KBM-7 (cell line): ENCODE measurements around the gene HGF.
"Not testable (repeated sequence)": the region's sequence is repeated elsewhere in the genome, so short reads cannot be mapped to it uniquely, and the experiment has no call there.

Source experiments
- DNase-seq: peaks from one replicate; pipeline ENCODE4 v3.0.0-alpha.2; 2015
- in situ Hi-C: fragments of 300-500 bp; cut with MboI; formaldehyde crosslinking; loops from 2 replicates; pipeline ENCODE4 v1.14.3; 2020; ENCODE audit warnings: low sequenced_read_pairs, low pct_unique_long_range_greater_than_20kb, mixed read lengths

HGF gene

DNA sequence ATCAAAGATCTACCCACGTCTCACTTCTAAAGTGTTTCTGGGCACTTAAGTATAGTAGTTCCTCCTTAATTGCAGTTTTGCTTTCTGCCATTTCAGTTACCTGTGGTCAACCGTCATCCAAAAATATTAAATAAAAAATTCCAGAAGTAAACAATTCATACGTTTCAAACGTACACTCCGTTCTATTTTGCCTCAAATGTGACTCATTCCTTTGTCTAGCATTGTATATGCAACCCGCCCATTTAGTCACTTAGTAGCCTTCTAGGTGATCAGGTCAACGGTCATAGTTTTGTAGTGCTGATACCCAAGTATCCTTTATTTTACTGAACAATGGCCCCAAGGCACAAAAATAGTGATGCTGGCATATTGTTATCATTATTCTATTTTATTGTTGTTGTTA lies 33.8 kb downstream of the HGF start:
- in situ Hi-C loops, result no loop called here
- DNase-seq, result no peak

DNA sequence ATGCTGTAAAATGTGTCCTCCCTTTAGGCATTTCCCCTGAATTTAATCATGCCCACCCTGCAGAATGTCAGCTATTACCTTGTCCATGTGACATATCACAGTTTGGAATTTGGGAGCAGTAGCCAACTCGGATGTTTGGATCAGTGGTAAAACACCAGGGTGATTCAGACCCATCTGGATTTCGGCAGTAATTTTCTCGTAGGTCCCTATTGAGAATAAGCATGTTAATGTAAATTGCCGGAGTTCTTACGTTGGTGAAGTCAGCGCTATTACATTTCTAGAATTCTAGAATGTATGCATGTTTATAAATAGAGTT lies 44.1 kb downstream of the HGF start:
- DNase-seq, result no peak
- in situ Hi-C loops, result no loop called here

- no peak for DNase-seq
- in situ Hi-C loops, result no loop called here
Measured at GRCh38 chr7:81725003-81725811, 44.6 kb downstream of the HGF start.

GRCh38 chr7:81722250-81722649 lies 47.6 kb downstream of the HGF start:
- in situ Hi-C loops, DNase-seq: not testable (repeated sequence)

- DNase-seq, result no peak
- in situ Hi-C loops, result no loop called here
Measured at GRCh38 chr7:81721437-81721836, 48.4 kb downstream of the HGF start.

- DNase-seq, result no peak
- in situ Hi-C loops, result no loop called here
Measured at GRCh38 chr7:81719865-81720264, 50.0 kb downstream of the HGF start.

DNA sequence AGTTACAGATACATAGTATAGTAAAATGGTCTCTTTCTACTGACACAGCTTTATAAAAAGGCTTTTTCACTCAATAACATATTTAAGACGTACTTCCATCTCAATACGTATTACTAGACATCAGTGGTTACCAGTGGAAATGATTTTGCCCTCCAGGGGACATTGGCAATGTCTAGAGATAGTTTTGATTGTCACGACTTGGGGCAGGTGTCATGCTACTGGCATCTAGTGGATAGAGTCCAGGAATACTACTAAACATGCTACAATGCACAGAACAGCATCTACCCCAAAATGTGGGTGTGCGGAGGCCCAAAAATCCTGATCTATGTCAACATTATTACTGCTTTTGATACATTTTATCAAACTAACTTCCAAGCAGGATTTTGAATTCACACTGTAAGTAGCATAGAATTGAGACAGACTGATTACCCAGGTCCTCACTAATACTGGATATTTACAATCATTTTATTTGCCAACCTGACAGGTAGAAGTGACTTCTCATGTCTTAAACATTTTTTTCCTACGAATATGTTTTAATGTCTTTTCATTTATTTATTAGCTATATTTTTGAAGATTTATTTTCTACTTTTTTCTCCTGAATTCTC lies 53.8 kb downstream of the HGF start:
- in situ Hi-C loops, result no loop called here
- DNase-seq, result no peak

- DNase-seq, result no peak
- in situ Hi-C loops, result no loop called here
Measured at GRCh38 chr7:81714306-81714705, 55.5 kb downstream of the HGF start.

- in situ Hi-C loops, result no loop called here
Measured at GRCh38 chr7:81710751-81711150, 59.1 kb downstream of the HGF start.

DNA sequence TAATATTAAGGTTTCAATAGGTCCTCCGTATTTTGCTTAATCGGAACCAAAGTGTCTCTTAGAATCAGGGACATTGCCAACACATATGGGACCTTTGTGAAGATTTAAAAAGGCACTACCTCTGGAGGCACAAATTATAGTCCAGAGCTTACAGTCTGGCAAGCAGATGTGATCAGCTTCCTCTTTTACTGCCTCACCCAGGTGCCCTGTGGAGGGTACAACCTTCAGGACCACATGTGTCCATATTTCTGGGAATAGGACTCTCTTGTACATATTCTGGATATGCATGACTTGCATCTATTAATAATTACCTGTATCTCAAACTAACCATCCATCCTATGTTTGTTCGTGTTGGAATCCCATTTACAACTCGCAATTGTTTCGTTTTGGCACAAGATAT lies 60.0 kb downstream of the HGF start:
- in situ Hi-C loops, result no loop called here
- DNase-seq, result no peak

More at GRCh38 chr7:81710751-81711150, 59.1 kb downstream of the HGF start:
- no peak for DNase-seq

GRCh38 chr7:81707966-81708365 lies 61.9 kb downstream of the HGF start:
- in situ Hi-C loops, result no loop called here

GRCh38 chr7:81707196-81707595 lies 62.7 kb downstream of the HGF start:
- in situ Hi-C loops, result no loop called here
- no peak for DNase-seq

More at GRCh38 chr7:81707966-81708365, 61.9 kb downstream of the HGF start:
- DNase-seq, result no peak

DNA sequence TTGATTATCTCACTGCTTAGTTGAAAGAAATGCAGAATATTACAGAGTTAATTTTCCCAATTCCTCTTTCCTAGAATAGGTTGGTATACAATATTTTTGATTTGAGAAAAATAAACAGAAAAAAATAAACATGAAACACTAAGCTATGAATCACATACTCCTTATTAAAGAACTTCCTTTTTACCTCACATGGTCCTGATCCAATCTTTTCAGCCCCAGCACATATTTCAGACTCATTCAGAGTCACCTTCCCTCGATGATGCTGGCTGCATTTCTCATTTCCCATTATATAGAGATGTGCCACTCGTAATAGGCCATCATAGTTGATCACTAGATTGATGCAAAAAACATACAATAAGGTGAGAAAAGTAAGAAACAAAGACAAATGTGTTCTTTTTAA lies 64.6 kb downstream of the HGF start:
- in situ Hi-C loops, result no loop called here
- no peak for DNase-seq

- no peak for DNase-seq
- in situ Hi-C loops, result no loop called here
Measured at GRCh38 chr7:81704595-81704994, 65.3 kb downstream of the HGF start.

DNA sequence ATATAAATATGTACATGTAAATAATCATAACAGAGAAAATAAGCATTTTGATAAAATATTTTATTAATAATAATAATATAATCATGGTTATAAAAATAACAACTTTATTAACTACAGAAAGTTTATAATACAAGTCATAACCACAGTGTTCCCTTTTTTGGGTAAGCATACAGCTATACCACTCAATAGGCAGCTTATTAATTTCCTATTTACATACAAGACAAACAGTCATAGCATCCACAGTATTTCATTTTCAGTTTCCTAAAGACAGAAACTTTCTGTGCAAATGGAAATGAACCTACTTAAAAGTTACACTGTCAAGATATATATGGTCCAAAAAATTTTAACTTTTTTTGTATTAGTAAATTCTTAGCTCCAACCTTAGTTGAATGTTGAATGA lies 70.9 kb downstream of the HGF start:
- in situ Hi-C loops, result no loop called here
- DNase-seq, result no peak

DNA sequence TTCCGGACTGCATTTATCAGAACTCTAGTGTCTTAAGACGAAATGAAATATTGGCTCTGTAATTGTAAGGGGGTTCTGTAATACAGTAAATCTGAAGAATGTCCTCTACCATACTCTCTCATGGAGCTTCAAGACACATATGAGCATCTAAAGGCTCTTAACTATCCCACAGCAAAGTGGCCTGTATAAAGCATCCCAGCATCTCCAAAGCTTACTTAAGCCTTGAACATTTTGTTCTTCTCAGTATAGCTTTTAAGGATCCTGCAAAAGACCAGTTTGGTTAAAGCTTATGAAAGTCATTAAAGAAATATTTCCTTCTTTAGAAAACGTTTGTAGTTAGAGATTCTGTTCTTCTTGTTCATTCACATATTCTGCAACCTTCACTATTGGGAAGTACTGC lies 75.1 kb downstream of the HGF start:
- no peak for DNase-seq
- in situ Hi-C loops, result no loop called here

GRCh38 chr7:81693894-81694293 lies 76.0 kb downstream of the HGF start:
- in situ Hi-C loops, result no loop called here
- no peak for DNase-seq

DNA sequence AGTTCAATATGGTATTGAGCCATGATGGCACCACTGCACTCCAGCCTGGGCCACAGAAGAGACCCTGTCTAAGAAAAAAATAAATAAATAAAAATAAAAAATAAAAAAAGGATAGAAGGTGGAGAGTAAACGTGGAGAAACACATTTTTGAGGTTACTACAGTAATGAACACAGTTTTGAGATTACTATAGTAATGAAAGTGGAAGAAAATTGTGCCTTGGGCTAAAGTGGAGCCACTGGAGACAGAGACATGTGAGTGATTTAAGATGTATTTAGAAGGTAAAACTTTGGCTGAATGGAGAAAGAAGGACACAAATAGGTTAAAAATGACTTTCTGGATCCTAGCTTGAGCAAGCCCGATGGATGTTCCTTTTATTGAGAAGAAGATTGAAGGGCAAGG lies 76.8 kb downstream of the HGF start:
- in situ Hi-C loops, result no loop called here
- DNase-seq, result no peak

DNA sequence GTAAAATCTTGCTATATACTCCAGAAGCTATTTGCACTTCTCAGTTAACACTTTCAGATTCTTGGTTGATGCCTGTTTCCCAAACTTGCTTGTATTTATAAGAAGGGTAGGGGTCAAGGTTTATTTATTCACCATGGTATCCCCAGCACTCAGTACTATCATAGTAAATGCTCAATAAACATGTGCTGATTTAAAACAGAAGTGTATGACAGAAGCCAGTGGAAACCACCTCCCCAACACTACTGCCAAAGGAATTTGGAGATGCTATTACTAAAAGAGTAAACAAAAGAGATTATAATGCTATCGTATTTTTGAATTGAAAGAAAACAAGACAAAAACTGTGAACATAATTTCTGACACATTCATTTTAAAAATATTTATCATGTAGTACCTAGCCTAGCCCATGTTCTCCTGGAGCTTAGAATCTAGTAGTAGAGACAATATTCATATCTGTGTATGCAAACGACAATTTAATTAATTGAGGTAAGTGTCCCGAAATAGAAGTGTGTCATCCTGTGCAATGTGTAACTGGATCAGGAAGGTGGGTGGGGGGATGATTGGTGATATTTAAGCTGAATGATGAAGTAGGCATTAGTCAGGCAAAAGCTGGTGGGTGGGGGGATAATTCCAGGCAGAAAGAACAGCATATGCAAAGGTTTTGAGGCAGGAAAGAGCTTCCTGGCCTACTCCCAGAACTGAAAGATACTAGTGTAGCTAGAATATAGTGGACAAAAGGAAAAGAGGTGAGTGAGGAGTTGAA lies 77.5 kb downstream of the HGF start:
- DNase-seq, result no peak
- in situ Hi-C loops, result no loop called here

DNA sequence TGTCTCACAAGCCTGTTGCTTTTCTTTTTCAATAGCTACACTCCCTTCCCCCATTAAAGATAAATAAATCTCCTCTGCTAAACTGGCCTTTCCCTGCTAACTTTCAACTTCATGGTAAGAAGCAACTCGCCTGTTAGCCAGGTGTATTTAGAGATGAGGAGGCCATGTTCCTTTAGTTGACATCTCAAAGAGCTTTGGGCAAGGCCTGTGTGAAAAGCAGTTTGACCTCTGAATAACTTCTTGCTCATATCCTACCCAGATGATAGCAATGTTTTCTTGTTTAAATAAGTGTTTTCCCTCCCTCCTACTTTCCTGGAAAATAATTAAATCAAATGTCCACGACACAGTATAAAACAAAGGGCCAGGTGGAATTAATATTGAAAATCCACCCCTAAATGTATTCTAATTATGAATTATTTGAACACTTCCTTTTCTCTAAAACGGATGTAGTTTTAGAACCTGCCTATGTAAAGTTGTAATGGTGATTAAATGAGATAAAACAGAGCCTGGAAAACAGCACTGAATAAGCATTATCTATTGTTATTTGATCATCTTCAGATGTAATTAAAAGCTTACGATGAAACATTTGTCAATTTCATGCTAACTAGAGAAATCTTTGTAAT lies 78.5 kb downstream of the HGF start:
- in situ Hi-C loops, result no loop called here
- no peak for DNase-seq
